ENCODE data around the gene CLEC6A. TPM values are rescaled to one million over a fixed set of nuclear protein-coding genes. Genes with fewer than 3 reads are reported as not detected.

Gene CLEC6A
- total RNA-seq, 1 donor from 2014 or later, result not detected

DNA sequence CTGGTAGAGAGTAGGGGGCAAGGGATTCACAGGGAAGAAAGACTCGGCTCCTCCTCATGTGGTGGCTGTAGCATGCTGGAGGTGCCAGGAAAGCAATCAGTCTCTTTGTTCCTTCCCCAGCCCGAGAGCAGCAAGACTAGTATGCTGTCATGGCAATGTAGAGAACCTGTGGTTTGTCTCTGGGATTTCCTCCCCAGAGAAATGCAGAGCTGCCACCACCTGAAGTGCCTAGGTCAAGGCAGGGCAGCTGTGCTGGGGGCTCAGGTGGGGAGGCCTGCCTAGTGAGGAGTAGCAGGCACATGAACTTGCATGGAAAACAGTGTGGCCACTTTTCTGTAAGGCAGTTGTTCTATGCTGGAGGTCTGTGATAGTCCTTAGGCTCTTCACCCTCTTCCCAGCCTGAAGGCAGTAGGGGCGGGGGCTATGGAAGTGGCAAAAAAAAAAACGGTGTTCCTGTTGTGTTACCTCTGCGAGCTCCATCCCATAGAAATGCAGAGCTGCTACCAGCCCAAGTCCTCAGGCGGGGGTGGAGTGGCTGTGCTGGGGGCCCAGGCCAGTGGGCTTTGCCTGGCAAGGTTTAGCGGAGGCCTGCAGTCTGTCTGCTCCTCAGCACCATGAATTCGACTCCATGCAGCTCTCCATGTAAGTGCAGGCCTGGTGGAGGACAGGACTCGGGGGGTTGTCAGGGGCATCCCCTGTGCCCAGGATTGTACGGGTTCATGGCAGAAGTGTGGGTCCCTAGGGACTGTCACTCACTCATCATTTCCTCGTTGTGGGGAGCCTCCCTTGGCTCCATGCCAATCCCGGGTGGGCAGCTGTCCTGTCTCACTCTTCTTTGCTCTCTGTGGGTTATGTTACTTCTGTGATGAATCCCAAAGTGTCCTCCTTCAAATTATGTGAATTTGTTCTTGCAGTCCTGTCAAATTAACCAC, 53.4 kb downstream of the CLEC6A start:
- Mint-ChIP-seq H3K9me3 (no peaks in the 10 kb centered on the region), H3K4me1 (no peaks in the 10 kb centered on the region), H3K4me3 (no peak overlapping the region), H3K36me3 (ENCODE audit: low read depth) (no peaks in the 10 kb centered on the region), H3K27me3 (ENCODE audit: low read depth) (peaks cover 3% of the 10 kb centered on the region), H3K27ac (ENCODE audit: unreplicated experiment) (no peak overlapping the region)
- TF ChIP-seq, protein P1, sequence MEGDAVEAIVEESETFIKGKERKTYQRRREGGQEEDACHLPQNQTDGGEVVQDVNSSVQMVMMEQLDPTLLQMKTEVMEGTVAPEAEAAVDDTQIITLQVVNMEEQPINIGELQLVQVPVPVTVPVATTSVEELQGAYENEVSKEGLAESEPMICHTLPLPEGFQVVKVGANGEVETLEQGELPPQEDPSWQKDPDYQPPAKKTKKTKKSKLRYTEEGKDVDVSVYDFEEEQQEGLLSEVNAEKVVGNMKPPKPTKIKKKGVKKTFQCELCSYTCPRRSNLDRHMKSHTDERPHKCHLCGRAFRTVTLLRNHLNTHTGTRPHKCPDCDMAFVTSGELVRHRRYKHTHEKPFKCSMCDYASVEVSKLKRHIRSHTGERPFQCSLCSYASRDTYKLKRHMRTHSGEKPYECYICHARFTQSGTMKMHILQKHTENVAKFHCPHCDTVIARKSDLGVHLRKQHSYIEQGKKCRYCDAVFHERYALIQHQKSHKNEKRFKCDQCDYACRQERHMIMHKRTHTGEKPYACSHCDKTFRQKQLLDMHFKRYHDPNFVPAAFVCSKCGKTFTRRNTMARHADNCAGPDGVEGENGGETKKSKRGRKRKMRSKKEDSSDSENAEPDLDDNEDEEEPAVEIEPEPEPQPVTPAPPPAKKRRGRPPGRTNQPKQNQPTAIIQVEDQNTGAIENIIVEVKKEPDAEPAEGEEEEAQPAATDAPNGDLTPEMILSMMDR (conservative IDR thresholded peaks at IDR 0.05), result no peak
- DNase-seq (ENCODE audit: low read depth, low spot score), result no peak

DNA sequence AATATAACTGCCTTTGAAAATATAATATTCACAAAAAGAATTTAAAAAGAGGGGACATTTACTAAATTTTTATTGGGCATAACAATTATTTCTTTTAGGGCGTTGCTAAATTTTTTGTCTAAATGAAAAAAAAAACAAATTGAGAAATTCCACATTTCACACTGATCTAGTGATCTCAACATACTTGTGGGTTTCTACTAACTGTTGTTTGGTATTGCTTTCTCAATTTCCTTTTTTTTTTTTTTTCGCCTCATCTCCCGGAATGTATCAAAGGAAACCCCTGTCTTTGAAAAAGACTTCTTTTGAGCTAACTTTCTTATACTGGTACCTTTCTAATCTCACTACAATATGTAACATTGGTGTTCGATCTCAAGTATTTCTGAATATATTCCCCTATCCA, 57.5 kb downstream of the CLEC6A start, which contains the start of gene CLEC4D:
Gene CLEC4D (plus strand): TSS at position 248 of the 400 bp plus-strand sequence. CDS start 230 bp downstream, outside the sequence.
- Mint-ChIP-seq H3K27ac (ENCODE audit: unreplicated experiment) (no peak within 1 kb of the TSS), H3K9me3 (no peaks in the 10 kb centered on the region), H3K27me3 (ENCODE audit: low read depth) (peaks cover 3% of the 10 kb centered on the region), H3K4me1 (no peaks in the 10 kb centered on the region), H3K4me3 (no peak within 1 kb of the TSS), H3K36me3 (ENCODE audit: low read depth) (no peaks in the 10 kb centered on the region)
- no peak for DNase-seq (ENCODE audit: low read depth, low spot score)
- TF ChIP-seq, protein P1 (conservative IDR thresholded peaks at IDR 0.05), result no peak

DNA sequence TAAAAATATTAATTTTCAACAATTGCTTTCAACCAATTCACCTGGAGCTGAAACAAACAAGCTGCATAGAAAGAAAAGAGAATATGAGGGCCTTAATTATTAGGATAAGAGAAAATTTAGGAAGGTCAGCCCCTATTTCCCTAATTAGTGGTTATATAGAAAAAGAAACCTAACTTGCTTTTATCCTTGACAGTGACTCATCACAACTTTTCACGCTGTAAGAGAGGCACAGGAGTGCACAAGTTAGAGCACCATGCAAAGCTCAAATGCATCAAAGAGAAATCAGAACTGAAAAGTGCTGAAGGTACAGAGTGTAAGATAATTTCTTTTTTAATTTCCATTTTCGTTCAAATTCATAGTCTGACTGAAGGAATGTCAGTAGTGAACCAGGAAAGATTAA, 62.2 kb downstream of the CLEC6A start:
- H3K27me3 Mint-ChIP-seq (ENCODE audit: low read depth), result peaks cover 5% of the 10 kb centered on the region
- H3K27ac Mint-ChIP-seq (ENCODE audit: unreplicated experiment), result no peak overlapping the region
- DNase-seq (ENCODE audit: low read depth, low spot score), result no peak
- H3K4me3 Mint-ChIP-seq, result no peak overlapping the region
- no peaks in the 10 kb centered on the region for H3K4me1 Mint-ChIP-seq
- TF ChIP-seq, protein P1 (conservative IDR thresholded peaks at IDR 0.05), result no peak
- peaks cover 2% of the 10 kb centered on the region for H3K9me3 Mint-ChIP-seq
- no peaks in the 10 kb centered on the region for H3K36me3 Mint-ChIP-seq (ENCODE audit: low read depth)

DNA sequence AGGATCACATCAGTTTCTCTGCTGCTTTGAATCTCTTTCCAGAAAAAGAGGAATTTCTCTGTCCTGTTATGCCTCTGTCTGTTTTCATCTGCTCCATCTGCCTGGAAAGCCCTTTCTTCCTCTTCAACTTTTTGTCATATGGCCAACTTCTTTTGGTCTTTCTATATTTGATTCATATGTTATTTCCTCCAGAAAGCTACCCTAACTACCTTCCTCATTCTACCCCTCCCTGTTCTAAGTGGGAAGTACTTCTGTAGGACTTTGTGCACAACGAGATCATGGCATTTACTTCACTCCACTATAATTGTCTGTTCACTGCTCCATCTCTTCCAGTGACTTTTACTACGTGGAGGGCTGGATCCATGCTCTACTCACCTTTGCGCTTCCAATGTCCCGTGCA, 63.4 kb downstream of the CLEC6A start:
- Mint-ChIP-seq H3K4me1 (no peaks in the 10 kb centered on the region), H3K4me3 (no peak overlapping the region), H3K27ac (ENCODE audit: unreplicated experiment) (no peak overlapping the region), H3K27me3 (ENCODE audit: low read depth) (peaks cover 5% of the 10 kb centered on the region), H3K36me3 (ENCODE audit: low read depth) (peaks cover 3% of the 10 kb centered on the region), H3K9me3 (peaks cover 5% of the 10 kb centered on the region)
- no peak for DNase-seq (ENCODE audit: low read depth, low spot score)
- TF ChIP-seq, protein P1 (conservative IDR thresholded peaks at IDR 0.05), result no peak

DNA sequence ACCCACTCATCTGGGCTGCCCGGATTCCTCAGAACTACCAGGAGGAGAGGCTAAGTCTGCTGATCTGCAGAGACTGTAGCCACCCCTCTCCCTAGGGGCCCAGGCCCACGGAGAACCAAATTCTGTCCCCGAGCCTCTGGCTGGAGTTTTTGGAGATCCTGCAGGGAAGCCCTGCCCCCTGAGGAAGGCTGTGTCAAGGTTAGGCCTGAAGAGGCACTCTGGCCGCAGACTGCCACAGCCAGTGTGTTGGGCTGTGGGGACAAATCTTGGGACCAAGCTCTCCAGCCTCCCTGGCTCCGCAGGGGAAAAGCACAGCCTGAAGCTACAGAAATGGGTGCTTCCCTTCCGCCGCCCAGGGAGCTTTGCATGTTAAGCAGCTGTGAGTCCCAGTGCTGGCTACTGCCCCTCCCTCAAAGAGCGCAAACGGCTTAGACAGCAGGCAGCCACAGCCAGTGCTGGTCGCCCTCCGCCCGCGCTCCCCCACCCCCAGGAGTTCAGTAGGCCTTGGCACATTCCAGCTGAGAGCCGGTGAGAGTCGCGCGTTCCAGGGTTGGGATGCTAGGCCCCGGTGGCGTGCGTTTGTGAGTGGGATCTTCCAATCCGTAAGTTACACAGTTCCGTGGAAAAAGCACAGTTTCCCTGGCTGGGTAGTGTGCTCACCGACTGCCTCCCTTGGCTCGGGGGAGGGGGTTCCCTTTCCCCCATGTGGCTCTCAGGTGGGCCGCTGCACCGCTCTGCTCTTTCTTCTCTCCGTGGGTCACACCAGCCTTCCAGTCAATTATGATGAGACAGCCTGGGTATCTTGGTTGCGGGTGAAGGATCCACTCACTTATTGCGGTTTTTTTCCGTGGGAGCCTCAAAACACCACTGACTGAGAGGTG, 71.7 kb downstream of the CLEC6A start:
- DNase-seq (ENCODE audit: low read depth, low spot score), result no peak
- peaks cover 13% of the 10 kb centered on the region for H3K36me3 Mint-ChIP-seq (ENCODE audit: low read depth)

More for the DNA sequence above, 71.7 kb downstream of the CLEC6A start:
- TF ChIP-seq, protein P1 (conservative IDR thresholded peaks at IDR 0.05), result no peak
- Mint-ChIP-seq H3K4me1 (no peaks in the 10 kb centered on the region), H3K4me3 (no peak overlapping the region), H3K27me3 (ENCODE audit: low read depth) (no peaks in the 10 kb centered on the region), H3K9me3 (peaks cover 19% of the 10 kb centered on the region), H3K27ac (ENCODE audit: unreplicated experiment) (no peak overlapping the region)

Measured in neural crest cell (in vitro differentiated cells).